GM19395 (cell line): ENCODE measurements around the gene MFSD1.

Experiments
- ATAC-seq: cut with Tn5 transposase; IDR thresholded peaks from one replicate; pipeline ENCODE4 v1.9.1; 2021; ENCODE audit warnings: mild to moderate bottlenecking, moderate library complexity; ENCODE audit not compliant: unreplicated experiment

Gene MFSD1

DNA sequence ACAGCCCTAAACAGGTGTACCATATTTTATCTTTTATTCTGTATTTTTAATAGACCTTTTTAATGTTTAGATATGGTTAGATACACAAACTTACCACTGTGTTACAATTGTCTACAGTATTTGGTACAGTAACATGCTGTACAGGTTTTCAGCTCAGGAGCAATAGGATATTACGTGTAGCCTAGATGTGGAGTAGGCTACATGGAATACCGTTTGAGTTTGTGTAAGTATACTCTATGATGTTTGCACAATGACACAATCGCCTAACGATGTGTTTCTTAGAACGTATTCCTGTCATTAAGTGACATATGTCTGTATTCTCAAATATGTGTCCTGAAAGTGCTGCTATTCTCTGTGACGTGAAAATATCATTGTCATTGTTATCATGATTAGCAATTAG is 62.6 kb downstream of the MFSD1 start:
- no peak for ATAC-seq

DNA sequence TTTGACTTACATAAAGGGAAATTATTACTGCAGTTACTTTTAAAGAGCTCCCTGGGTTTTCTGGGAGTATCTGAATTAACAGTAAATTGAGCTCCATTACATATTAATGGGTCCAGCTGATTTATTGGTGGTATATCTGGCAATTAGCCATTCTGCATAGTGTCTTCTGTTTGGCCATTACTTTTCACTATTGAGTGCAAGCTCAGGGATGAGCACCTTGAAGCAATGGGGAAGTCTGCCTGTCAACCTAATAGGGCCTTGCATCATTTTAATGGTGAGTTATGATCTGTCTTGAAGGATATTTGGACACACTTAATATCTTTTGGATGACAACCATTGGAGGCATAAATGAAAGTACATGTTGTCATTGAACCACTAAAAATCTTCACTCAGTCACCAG is 73.8 kb downstream of the MFSD1 start:
- no peak for ATAC-seq
